Stimulated activated CD4-positive, alpha-beta T cell treated with anti-CD3 and anti-CD28 coated beads, Interleukin-2, amount 100 ng/mL, for 48 hours (primary cell): ENCODE data around the gene FLII.
"Not testable (repeated sequence)": the region's sequence is repeated elsewhere in the genome, so short reads cannot be mapped to it uniquely, and the experiment has no call there.

Experiments
- DNase-seq, 2 donors: peaks; one replicate each; pipeline ENCODE4 v3.0.0-alpha.2; 2020

Gene FLII

GRCh38 chr17:18238299-18238698 is 20.2 kb downstream of the FLII start:
- no peak for DNase-seq

GRCh38 chr17:18237461-18237860 is 21.1 kb downstream of the FLII start:
- DNase-seq = no peak

- DNase-seq = no peak
These were observed 22.0 kb downstream of the FLII start for GRCh38 chr17:18236494-18236893.

GRCh38 chr17:18235743-18236256 is 22.7 kb downstream of the FLII start:
- DNase-seq = peak; percentile 26 to 34

- DNase-seq = no peak
These were observed 23.6 kb downstream of the FLII start for GRCh38 chr17:18234853-18235380.

- DNase-seq = no peak
These were observed 24.6 kb downstream of the FLII start for GRCh38 chr17:18233803-18234518.

- DNase-seq = no peak
These were observed 27.4 kb downstream of the FLII start for GRCh38 chr17:18231164-18231563.

- DNase-seq = no peak
These were observed 28.0 kb downstream of the FLII start for GRCh38 chr17:18230288-18231141.

GRCh38 chr17:18229771-18230170 is 28.8 kb downstream of the FLII start:
- no peak for DNase-seq

- no peak for DNase-seq
These were observed 29.3 kb downstream of the FLII start for GRCh38 chr17:18229254-18229653.

- no peak for DNase-seq
These were observed 30.3 kb downstream of the FLII start for GRCh38 chr17:18228176-18228682.

GRCh38 chr17:18227635-18228034 is 30.9 kb downstream of the FLII start:
- no peak for DNase-seq

GRCh38 chr17:18226284-18226945 is 32.1 kb downstream of the FLII start:
- DNase-seq = no peak

GRCh38 chr17:18225642-18226283 is 32.8 kb downstream of the FLII start:
- no peak for DNase-seq

- peak; percentile 95 to 97 for DNase-seq
These were observed 33.4 kb downstream of the FLII start, which contains the start of gene LLGL1 for GRCh38 chr17:18225121-18225641. Gene LLGL1 (plus strand): TSS chr17:18225635. CDS start chr17:18225683, 48 bp downstream.

GRCh38 chr17:18224387-18225120 is 34.0 kb downstream of the FLII start:
- DNase-seq = no peak

- no peak for DNase-seq
These were observed 34.5 kb downstream of the FLII start for GRCh38 chr17:18224053-18224386.

- no peak for DNase-seq
These were observed 39.7 kb downstream of the FLII start for GRCh38 chr17:18218756-18219415.

- peak; percentile 69 to 82 for DNase-seq
These were observed 41.0 kb downstream of the FLII start for GRCh38 chr17:18217412-18218015.

GRCh38 chr17:18216906-18217305 is 41.6 kb downstream of the FLII start:
- not testable (repeated sequence) for DNase-seq
